Gastrocnemius medialis (tissue), 4 donors: ENCODE data around the gene SLC29A3.

Source experiments
- POLR2A ChIP-seq, 2 donors: fragments of 450-650 bp; IDR thresholded peaks; one replicate each; pipeline ENCODE4 v1.6.1; 2017; ENCODE audit warnings: antibody characterized with exemption in 2 of 2, mild to moderate bottlenecking in 2 of 2, moderate library complexity in 2 of 2
- TF ChIP-seq, protein P1 (sequence below), 5 experiments: fragments of 450-650 bp in 3 of 5; fragments of 200-600 bp in 2 of 5; sonication (generic) in 2 of 5; IDR thresholded peaks in 4 of 5; conservative IDR thresholded peaks in 1 of 5; 1 replicate in 4 of 5; 2 replicates in 1 of 5; pipeline ENCODE4 v1.5.1; 2016 to 2019; ENCODE audit warnings: antibody characterized with exemption in 5 of 5, mild to moderate bottlenecking in 3 of 5, moderate library complexity in 3 of 5

DNA sequence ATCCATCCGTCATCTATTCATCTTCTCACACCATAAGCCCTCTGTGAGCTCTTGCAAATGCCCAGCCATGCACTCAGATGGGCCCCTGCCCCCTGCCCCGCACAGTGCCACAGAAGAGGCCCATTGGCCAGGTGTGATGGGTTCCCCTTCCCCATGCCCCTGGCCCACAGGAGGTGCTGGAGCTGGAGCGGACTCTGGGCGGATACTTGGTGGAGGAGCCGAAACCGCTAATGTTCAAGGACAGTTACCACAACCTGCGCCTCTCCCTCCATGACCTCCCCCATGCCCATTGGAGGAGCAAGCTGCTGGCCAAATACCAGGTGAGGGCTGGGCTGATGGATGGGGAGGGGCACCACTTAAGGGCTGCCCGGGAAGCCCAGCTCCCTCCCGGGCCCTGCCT, 23.4 kb upstream of the SLC29A3 start:
- TF ChIP-seq POLR2A (IDR thresholded peaks at IDR 0.05) = no peak
- TF ChIP-seq, protein P1, sequence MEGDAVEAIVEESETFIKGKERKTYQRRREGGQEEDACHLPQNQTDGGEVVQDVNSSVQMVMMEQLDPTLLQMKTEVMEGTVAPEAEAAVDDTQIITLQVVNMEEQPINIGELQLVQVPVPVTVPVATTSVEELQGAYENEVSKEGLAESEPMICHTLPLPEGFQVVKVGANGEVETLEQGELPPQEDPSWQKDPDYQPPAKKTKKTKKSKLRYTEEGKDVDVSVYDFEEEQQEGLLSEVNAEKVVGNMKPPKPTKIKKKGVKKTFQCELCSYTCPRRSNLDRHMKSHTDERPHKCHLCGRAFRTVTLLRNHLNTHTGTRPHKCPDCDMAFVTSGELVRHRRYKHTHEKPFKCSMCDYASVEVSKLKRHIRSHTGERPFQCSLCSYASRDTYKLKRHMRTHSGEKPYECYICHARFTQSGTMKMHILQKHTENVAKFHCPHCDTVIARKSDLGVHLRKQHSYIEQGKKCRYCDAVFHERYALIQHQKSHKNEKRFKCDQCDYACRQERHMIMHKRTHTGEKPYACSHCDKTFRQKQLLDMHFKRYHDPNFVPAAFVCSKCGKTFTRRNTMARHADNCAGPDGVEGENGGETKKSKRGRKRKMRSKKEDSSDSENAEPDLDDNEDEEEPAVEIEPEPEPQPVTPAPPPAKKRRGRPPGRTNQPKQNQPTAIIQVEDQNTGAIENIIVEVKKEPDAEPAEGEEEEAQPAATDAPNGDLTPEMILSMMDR (IDR thresholded peaks at IDR 0.05 in 4 of 5, conservative IDR thresholded peaks at IDR 0.05 in 1 of 5) = no peak
